WTC11 (cell line): ENCODE data around the gene ARHGAP22. TPM values are rescaled to one million over a fixed set of nuclear protein-coding genes. Genes with fewer than 3 reads are reported as not detected.

Source experiments
- ATAC-seq: fragments of 200-7000 bp; cut with Tn5 transposase; 2 replicates; pipeline ENCODE4 v1.10.0; 2021; ENCODE audit warnings: mild to moderate bottlenecking, moderate library complexity
- CTCF ChIA-PET: fragments of 300-600 bp; sonication (Branson Sonifier 250); formaldehyde crosslinking; loops from one replicate; lab custom pipeline; 2021; ENCODE audit warnings: antibody characterized with exemption; lab: Charles Lee
- POLR2A ChIA-PET: fragments of 350-600 bp; sonication (Branson Sonifier 250); formaldehyde crosslinking; loops from one replicate; lab custom pipeline; 2021; ENCODE audit warnings: antibody characterized with exemption; lab: Charles Lee
- DNase-seq: peaks from one replicate; pipeline ENCODE4 v3.0.0; 2021; ENCODE audit warnings: low spot score
- H3K27ac Mint-ChIP-seq: 2 replicates; pipeline ENCODE4 v1.8.0; 2021; ENCODE audit warnings: mixed read lengths
- H3K27me3 Mint-ChIP-seq: 2 replicates; pipeline ENCODE4 v1.8.0; 2021; ENCODE audit warnings: low read depth, mild to moderate bottlenecking, moderate library complexity, mixed read lengths
- H3K36me3 Mint-ChIP-seq: 2 replicates; pipeline ENCODE4 v1.8.0; 2021; ENCODE audit warnings: mixed read lengths
- H3K4me1 Mint-ChIP-seq: 2 replicates; pipeline ENCODE4 v1.8.0; 2022; ENCODE audit warnings: mixed read lengths
- H3K4me3 Mint-ChIP-seq: 2 replicates; pipeline ENCODE4 v1.8.0; 2021; ENCODE audit warnings: mild to moderate bottlenecking, moderate library complexity, mixed read lengths
- H3K9me3 Mint-ChIP-seq: 2 replicates; pipeline ENCODE4 v1.8.0; 2021; ENCODE audit warnings: mixed read lengths
- CDX4 ChIP-seq: fragments of 250-450 bp; sonication (Bioruptor Pico); IDR thresholded peaks from 2 replicates; pipeline ENCODE4 v1.9.0; 2021; ENCODE audit warnings: moderate library complexity, mild to moderate bottlenecking, inconsistent platforms, borderline replicate concordance
- CREB1 ChIP-seq: sonication (generic); formaldehyde crosslinking; IDR thresholded peaks from 2 replicates; pipeline ENCODE4 v1.8.0; 2023; ENCODE audit warnings: mild to moderate bottlenecking, missing genetic modification reagents
- EMX1 ChIP-seq: fragments of 250-450 bp; sonication (Bioruptor Pico); IDR thresholded peaks from 2 replicates; pipeline ENCODE4 v1.8.0; 2021; ENCODE audit warnings: mild to moderate bottlenecking
- ESRRA ChIP-seq: sonication (generic); formaldehyde crosslinking; IDR thresholded peaks from 2 replicates; pipeline ENCODE4 v1.8.1; 2022; ENCODE audit warnings: mild to moderate bottlenecking, missing genetic modification reagents, borderline replicate concordance
- FOXJ3 ChIP-seq: sonication (generic); formaldehyde crosslinking; IDR thresholded peaks from 2 replicates; pipeline ENCODE4 v1.9.0; 2021; ENCODE audit warnings: missing genetic modification reagents, mild to moderate bottlenecking, borderline replicate concordance
- FOXP1 ChIP-seq: sonication (generic); formaldehyde crosslinking; IDR thresholded peaks from 2 replicates; pipeline ENCODE4 v1.8.0; 2022; ENCODE audit warnings: missing genetic modification reagents, mild to moderate bottlenecking, moderate library complexity, borderline replicate concordance
- HMGA2 ChIP-seq: fragments of 250-450 bp; sonication (Bioruptor Pico); IDR thresholded peaks from 2 replicates; pipeline ENCODE4 v1.4.0; 2021; ENCODE audit warnings: mild to moderate bottlenecking, moderate library complexity
- JUN ChIP-seq: sonication (generic); formaldehyde crosslinking; IDR thresholded peaks from 2 replicates; pipeline ENCODE4 v1.8.0; 2023; ENCODE audit warnings: mild to moderate bottlenecking, missing genetic modification reagents
- MAX ChIP-seq: sonication (generic); formaldehyde crosslinking; IDR thresholded peaks from 2 replicates; pipeline ENCODE4 v1.8.0; 2022; ENCODE audit warnings: mild to moderate bottlenecking, missing genetic modification reagents
- MXD4 ChIP-seq: fragments of 250-450 bp; sonication (Bioruptor Pico); IDR thresholded peaks from 2 replicates; pipeline ENCODE4 v1.8.0; 2021; ENCODE audit warnings: mild to moderate bottlenecking, moderate library complexity, borderline replicate concordance
- NR3C1 ChIP-seq: sonication (generic); formaldehyde crosslinking; conservative IDR thresholded peaks from 2 replicates; pipeline ENCODE4 v1.8.1; 2023; ENCODE audit warnings: low read depth, mild to moderate bottlenecking, missing genetic modification reagents
- OVOL2 ChIP-seq: fragments of 250-450 bp; sonication (Bioruptor Pico); IDR thresholded peaks from 2 replicates; pipeline ENCODE4 v1.9.0; 2021; ENCODE audit warnings: mild to moderate bottlenecking, borderline replicate concordance
- PRDM15 ChIP-seq: sonication (generic); formaldehyde crosslinking; IDR thresholded peaks from 2 replicates; pipeline ENCODE4 v1.8.0; 2022; ENCODE audit warnings: missing genetic modification reagents
- SOX15 ChIP-seq: fragments of 250-450 bp; sonication (Bioruptor Pico); IDR thresholded peaks from 2 replicates; pipeline ENCODE4 v1.9.0; 2021; ENCODE audit warnings: mild to moderate bottlenecking
- SP1 ChIP-seq: sonication (generic); formaldehyde crosslinking; conservative IDR thresholded peaks from 2 replicates; pipeline ENCODE4 v1.8.1; 2022; ENCODE audit warnings: missing genetic modification reagents
- USF2 ChIP-seq: sonication (generic); formaldehyde crosslinking; IDR thresholded peaks from 2 replicates; pipeline ENCODE4 v1.8.1; 2023; ENCODE audit warnings: mild to moderate bottlenecking, missing genetic modification reagents, moderate library complexity
- ZBTB21 ChIP-seq: sonication (generic); formaldehyde crosslinking; IDR thresholded peaks from 2 replicates; pipeline ENCODE4 v1.8.1; 2023; ENCODE audit warnings: mild to moderate bottlenecking, missing genetic modification reagents, borderline replicate concordance
- ZMAT4 ChIP-seq: fragments of 250-450 bp; sonication (Bioruptor Pico); IDR thresholded peaks from 2 replicates; pipeline ENCODE4 v1.9.0; 2021; ENCODE audit warnings: mild to moderate bottlenecking
- ZNF263 ChIP-seq: sonication (generic); formaldehyde crosslinking; IDR thresholded peaks from 2 replicates; pipeline ENCODE4 v1.8.1; 2022; ENCODE audit warnings: low read depth, mild to moderate bottlenecking, moderate library complexity, missing genetic modification reagents
- ZNF317 ChIP-seq: sonication (generic); formaldehyde crosslinking; IDR thresholded peaks from 2 replicates; pipeline ENCODE4 v1.8.1; 2023; ENCODE audit warnings: low read depth, mild to moderate bottlenecking, moderate library complexity, missing genetic modification reagents, borderline replicate concordance
- ZNF396 ChIP-seq: fragments of 250-450 bp; sonication (Bioruptor Pico); IDR thresholded peaks from 2 replicates; pipeline ENCODE4 v1.8.0; 2021; ENCODE audit warnings: mild to moderate bottlenecking, moderate library complexity, borderline replicate concordance
- ZSCAN18 ChIP-seq: fragments of 250-450 bp; sonication (Bioruptor Pico); IDR thresholded peaks from 2 replicates; pipeline ENCODE4 v2.1.2; 2022; ENCODE audit warnings: mild to moderate bottlenecking, moderate library complexity
- total RNA-seq: library from RNA; stranded (reverse); gene quantifications from 3 replicates; pipeline ENCODE4 v1.2.3, GENCODE V29; 2021

The ARHGAP22 gene
- total RNA-seq, 1 experiment from 2014 or later, result 8.6 TPM

GRCh38 chr10:48478980-48479811, 125.7 kb downstream of the ARHGAP22 start:
- ChIA-PET CTCF (no interaction called here), POLR2A (no interaction called here)
- TF ChIP-seq CDX4 (CRISPR knock-in tag) (no peak), FOXJ3 (CRISPR knock-in tag) (no peak), MXD4 (CRISPR knock-in tag) (no peak), ZNF317 (no peak), EMX1 (no peak), ZNF396 (CRISPR knock-in tag) (no peak), ZNF263 (CRISPR knock-in tag) (no peak), ZMAT4 (no peak), ZBTB21 (CRISPR knock-in tag) (no peak)
- Mint-ChIP-seq H3K9me3 (peaks cover 3% of the 10 kb centered on the region; the same call in 1 of the 2 replicates), H3K36me3 (no peaks in the 10 kb centered on the region; the same call in 1 of the 2 replicates), H3K4me1 (peaks cover 60% of the 10 kb centered on the region), H3K27ac (no peak overlapping the region), H3K4me3 (no peak overlapping the region), H3K27me3 (no peaks in the 10 kb centered on the region; the same call in 1 of the 2 replicates)
- no peak for DNase-seq
- no peak for ATAC-seq

- Mint-ChIP-seq H3K27me3 (no peaks in the 10 kb centered on the region; the same call in 1 of the 2 replicates), H3K4me1 (peaks cover 53% of the 10 kb centered on the region), H3K9me3 (peaks cover 3% of the 10 kb centered on the region), H3K36me3 (peaks cover 3% of the 10 kb centered on the region), H3K4me3 (no peak overlapping the region), H3K27ac (peak overlapping the region; percentile 37; the same call in 1 of the 2 replicates)
- POLR2A ChIA-PET, result no interaction called here
- TF ChIP-seq OVOL2 (CRISPR knock-in tag) (no peak), SOX15 (CRISPR knock-in tag) (no peak), FOXP1 (CRISPR knock-in tag) (no peak), ZSCAN18 (no peak), ESRRA (no peak)
- CTCF ChIA-PET, result no interaction called here
- ATAC-seq, result no peak
- no peak for DNase-seq
Observed at GRCh38 chr10:48478469-48478868, 126.4 kb downstream of the ARHGAP22 start.

GRCh38 chr10:48477616-48478015, 127.3 kb downstream of the ARHGAP22 start:
- Mint-ChIP-seq H3K27ac (no peak overlapping the region), H3K36me3 (peaks cover 11% of the 10 kb centered on the region), H3K27me3 (no peaks in the 10 kb centered on the region; the same call in 1 of the 2 replicates), H3K9me3 (peaks cover 12% of the 10 kb centered on the region), H3K4me1 (peaks cover 45% of the 10 kb centered on the region), H3K4me3 (no peak overlapping the region)
- CTCF ChIA-PET, result no interaction called here
- POLR2A ChIA-PET, result no interaction called here
- DNase-seq, result no peak
- no peak for ATAC-seq
- TF ChIP-seq CREB1 (CRISPR knock-in tag) (no peak), CDX4 (CRISPR knock-in tag) (no peak), NR3C1 (no peak), MXD4 (CRISPR knock-in tag) (no peak), HMGA2 (CRISPR knock-in tag) (no peak), SP1 (CRISPR knock-in tag) (no peak), SOX15 (CRISPR knock-in tag) (no peak), USF2 (no peak), JUN (CRISPR knock-in tag) (no peak), PRDM15 (CRISPR knock-in tag) (no peak), EMX1 (no peak), MAX (CRISPR knock-in tag) (no peak)
